CD4-positive, alpha-beta T cell treated with Interleukin-21 for 1 hour (primary cell): ENCODE measurements around the gene FOXE3.

ENCODE experiments used
- DNase-seq: peaks from one replicate; pipeline ENCODE4 v3.0.0-alpha.2; 2020

FOXE3 gene

DNA sequence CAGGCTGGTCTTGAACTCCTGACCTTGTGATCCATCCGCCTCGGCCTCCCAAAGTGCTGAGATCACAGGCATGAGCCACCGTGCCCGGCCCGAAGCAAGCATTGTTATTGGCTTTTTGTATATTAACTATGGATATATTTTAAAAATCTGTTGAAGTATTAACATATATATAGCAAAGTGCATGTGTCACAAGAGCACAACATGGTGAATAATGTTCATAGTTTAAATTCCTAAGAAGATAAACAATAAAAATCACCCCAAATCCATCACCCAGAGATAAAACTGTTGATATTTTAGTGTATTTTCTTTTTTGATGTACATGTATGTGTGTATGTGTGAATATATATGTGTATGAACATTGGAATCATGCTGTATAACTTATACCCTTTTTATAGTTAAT lies 9.1 kb upstream of the FOXE3 start:
- no peak for DNase-seq

DNA sequence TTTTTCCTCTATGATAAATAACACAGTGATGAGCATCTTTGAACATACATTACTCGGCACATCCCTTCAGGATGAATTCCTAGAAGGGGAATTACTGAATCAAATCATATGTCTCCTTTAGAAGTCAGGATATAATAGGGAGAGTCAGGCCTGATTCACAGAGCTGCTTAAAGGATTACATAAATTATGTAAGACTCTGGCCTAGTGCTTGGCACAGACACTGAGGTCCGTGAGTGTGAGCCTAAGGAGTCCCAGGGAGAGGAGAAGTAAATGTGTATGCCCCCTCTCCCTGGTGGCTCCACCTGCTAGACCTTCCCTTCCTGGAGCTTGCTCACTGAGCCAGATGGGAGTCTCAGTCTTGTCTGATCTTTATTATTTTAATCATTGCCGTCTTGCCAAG lies 8.6 kb upstream of the FOXE3 start:
- DNase-seq: no peak

DNA sequence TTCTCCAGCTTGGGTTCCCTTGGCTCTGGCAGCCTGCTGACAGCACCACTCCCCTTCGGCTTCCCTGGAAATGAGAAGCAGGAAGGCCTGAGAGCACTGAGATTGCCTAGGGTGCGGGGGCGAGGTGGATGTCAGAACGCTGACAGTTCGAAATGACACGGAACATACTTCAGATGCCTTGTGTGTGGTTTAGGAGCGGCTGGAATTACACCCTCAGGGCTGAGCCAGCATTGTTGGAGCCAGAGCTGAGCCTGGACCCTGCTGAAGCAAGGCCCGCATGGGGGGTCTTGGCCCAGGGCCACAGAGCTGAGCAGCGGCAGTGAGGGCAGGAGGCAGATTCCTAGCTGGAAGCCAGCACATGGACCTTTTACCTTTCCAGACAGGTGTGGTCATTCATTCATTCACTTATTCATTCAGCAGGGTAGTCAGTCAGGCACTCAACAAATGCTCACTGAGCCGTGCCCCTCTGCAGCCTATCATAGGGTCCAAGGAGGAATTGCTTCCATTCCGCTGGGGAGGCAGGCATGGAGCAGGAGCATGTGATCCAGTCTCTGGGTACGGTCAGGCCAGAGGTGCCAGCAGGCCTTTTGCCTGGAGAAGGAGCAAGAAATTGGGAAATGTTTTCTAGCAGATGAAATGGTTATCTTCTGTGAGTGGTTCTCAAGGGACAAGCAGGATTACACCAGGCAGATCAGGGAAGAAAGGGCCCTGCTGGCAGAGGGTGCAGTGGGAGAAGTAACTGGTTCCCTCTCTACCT lies 6.6 kb upstream of the FOXE3 start:
- DNase-seq: no peak

DNA sequence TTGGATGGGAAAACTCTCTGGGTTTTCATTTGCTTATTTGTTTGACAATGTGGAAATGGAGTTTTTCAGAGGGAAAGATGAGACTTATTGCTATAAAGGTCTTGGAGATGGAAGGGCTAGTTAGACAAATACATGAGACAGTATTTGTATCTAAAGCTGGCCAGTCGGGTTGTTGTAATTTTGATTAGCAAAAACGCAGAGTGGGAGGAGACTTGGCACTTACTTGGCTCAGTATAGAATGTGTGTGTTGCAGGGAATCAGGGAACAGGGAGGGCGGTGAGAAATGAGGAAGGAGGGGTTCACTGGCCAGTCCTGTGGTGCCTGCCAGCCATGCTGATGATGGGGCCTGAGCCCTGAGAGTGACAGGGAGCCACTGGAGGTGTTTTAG lies 6.0 kb upstream of the FOXE3 start:
- no peak for DNase-seq

DNA sequence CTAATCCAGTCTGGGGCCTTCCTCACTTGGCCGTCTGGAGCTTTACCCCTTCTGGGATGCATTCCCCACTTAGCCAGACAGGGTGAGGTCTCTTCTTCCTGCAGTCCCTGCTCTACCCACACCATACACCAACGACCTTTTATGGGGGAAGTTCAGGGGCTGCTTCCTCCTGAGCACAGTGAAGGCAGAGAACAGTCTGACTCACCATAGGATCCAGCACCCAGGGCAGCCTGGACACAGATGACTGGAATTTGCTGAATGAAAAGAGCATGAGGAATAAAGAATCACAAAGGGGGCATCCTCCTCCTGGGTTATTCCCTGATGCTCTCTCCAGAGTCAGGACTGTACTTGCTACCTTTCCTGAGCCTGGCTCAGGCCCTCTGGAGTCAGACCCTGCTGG lies 4.6 kb upstream of the FOXE3 start:
- DNase-seq: no peak

DNA sequence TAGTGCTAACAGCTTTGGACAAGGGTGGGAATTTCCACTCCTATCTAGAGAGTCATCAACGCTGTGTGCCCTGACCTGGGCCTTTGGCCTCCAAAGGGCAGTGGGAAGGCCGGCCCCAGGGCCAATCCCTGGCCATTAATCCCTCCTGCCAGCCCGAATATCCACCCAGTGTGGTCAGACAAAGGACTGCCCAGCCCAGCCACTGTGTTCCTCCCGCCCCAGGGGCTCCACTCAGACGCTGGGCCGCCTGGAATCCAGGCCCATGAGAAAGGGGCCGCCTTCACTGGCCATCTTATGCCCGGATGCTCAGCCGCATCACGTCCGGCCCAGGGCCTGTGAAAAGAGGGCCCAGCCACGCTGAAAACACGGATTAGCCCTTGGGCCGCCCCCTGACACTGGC lies 3.6 kb upstream of the FOXE3 start:
- no peak for DNase-seq

DNA sequence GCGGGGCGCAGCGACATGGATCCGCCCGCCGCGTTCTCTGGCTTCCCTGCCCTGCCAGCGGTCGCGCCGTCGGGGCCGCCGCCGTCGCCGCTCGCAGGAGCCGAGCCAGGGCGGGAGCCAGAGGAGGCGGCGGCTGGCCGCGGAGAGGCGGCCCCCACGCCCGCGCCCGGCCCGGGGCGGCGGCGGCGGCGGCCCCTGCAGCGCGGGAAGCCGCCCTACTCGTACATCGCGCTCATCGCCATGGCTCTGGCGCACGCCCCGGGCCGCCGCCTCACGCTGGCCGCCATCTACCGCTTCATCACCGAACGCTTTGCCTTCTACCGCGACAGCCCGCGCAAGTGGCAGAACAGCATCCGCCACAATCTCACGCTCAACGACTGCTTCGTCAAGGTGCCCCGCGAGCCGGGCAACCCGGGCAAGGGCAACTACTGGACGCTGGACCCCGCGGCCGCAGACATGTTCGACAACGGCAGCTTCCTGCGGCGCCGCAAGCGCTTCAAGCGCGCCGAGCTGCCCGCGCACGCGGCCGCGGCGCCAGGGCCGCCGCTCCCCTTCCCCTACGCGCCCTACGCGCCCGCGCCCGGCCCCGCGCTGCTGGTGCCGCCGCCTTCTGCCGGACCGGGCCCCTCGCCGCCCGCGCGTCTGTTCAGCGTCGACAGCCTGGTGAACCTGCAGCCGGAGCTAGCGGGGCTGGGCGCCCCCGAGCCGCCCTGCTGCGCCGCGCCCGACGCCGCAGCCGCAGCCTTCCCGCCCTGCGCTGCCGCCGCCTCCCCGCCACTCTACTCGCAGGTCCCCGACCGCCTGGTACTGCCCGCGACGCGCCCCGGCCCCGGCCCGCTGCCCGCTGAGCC lies 459 bp downstream of the FOXE3 start:
- DNase-seq: no peak

DNA sequence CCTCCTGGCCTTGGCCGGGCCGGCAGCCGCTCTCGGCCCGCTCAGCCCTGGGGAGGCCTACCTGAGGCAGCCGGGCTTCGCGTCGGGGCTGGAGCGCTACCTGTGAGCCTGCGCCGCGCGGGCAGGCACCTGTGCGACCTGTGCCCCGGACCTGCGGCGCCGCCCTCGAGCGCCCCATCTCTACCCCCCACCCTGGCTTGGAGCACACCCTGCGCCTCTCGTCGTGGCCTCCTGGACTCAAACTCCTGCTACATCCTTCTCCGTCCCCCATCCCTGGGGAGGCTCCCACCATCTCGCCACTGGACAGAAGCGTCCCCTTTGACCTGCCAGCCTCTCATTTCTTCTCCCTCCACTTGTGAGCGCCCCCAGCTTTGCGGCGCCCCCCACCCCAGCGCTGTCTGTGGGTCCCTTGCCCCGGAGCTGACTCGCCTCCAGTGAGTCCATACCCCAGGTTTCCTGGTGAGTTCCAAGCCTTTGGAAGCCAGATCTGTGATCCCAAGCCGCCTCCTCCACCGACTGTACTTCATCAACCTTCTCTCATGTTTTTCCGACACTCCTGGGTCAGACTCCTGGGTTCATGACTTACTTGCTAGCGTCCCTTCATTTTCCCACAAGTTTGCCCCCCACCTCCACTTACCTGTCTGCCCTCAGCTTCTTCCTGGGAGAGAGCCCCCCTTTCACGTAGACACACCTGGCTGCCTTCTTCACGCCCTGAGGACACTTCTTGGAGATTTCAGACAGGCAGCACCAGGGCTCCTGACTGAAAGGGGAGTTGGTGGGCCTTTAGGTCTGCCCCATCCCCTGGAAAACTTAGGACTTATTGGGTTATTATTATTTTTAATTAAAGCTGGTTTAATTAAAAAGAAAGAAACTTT lies 1.3 kb downstream of the FOXE3 start:
- DNase-seq: no peak

DNA sequence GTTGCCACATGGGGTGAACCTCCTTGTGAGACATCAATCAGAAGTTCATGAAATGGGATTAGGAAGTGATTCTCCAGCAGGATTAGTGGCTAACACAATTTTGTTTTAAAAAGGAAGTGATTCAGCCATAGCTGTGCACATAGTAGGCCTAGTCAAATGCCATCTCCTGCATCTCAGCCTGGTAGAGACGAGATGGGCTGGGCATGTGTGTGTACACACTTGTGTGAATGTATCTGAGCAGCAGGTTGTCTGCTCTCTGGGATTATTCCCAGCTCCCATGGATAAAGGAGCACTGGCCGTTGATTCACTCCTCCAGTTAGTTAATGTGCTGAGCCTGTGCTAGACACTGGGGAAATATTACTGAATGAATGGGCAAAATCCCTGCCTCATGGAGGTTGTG lies 2.0 kb downstream of the FOXE3 start:
- DNase-seq: no peak

DNA sequence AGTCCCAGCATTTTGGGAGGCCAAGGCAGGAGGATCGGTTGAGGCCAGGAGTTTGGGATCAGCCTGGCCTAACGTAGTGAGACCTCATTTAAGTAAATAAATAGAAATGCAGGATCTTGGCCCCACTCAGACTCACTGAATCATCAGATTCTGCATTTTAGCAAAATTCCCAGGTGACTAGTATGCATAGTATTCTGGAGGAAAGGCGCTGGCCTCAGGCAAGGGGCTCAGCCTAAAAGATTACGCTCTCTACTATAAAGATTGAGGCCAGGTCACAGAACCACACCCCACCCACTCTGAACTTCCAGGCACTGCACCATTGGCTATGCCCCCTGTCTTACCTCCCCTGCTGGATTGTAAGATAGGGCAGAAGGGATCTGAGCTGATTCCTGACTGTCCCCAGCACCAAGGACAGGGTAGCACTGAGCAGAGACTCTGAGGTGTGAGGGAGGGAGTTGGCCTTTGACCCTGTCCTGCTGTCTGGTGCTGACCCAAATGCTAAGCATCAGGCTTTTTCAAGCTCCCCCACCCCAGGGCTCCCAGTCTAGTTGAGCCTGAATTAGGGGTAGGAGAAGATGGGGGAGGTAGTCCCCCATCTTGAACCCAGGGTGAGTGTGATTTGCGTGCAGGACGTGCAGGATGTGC lies 2.7 kb downstream of the FOXE3 start:
- no peak for DNase-seq

DNA sequence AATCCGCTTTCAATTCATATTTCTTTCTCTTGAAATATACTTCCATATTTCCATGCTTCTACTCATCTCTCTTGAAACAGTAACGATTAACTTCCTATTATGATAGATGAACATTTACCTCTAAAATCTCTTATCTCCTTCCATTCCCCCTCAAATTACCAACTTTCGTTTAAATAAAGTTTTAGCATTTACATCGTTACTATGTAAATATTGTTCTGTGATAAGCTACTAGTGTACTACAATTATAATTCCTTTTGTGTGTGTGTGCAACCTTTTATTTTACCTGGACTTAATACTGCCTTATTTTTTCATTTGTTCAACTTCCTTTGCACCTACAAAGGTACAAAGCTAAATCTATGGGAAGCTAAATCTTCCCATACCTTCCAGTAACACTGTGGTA lies 4.5 kb downstream of the FOXE3 start:
- DNase-seq: no peak

DNA sequence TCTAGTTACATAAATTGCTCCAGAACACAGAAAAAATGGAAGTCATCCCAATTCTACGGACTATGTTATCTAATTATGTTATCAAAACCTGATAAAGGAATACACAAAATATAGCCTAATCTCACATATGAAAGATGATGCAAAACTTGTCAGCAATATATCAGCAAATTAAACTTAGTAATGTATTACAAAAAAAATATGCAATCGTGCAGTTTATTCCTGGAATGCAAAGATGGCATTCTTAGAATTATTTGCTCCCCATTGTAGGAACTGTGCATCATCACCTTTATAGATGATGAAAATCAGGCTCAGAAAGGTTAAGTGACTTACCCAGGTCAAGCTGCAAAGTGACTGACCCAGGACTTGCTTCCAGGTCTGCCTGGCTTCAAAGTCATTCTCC lies 7.8 kb downstream of the FOXE3 start:
- no peak for DNase-seq

DNA sequence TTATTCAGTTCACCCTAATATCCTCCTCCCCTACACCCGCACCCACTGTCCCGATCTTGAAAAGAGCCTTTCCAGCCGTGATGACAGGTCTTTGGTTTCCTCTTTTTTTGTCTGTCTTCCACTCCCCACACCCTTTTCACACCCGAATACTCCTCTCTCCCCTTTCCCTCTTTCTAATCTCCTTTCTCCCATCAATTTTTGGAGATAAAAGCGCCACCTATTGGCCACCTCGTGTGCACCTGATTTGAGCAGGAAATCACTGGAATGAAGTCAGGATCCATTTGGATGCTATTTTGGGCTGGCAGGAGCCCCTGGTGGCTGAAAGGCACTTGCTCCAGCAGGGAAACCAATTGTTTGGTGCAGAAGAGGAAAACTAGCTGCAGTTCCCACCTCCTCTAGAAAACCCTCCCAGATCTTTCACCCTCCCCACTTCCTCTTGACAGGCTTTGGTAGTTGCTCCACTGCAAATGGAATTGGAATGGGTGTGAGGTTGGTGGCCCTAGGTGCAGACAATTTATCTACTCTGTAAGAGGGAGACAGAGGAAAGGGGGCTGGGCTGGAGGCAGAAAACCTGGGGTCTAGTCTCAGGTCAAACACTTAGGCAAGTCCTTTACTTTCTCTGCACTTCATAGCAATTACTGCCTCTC lies 8.4 kb downstream of the FOXE3 start:
- peak; percentile 12 for DNase-seq

DNA sequence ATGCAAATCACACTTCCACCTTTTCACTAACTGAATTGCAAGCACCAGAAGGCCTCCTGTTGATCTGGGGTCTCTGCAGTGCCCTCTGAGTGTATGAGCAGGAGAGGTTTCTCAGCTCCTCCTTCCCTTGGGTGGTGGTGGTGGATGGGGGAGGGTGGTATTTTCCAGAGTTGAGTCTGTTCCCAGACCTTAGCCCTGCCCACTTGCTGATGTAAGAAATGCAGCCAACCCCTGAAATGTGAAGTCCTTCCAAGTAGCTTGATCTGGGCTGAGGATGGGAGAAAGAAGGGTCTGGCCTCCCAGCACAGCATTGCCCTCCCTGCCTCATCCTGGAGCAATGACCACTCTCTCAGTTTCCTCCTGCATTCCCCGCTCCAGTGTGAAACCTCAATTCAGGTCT lies 15.4 kb downstream of the FOXE3 start:
- no peak for DNase-seq

DNA sequence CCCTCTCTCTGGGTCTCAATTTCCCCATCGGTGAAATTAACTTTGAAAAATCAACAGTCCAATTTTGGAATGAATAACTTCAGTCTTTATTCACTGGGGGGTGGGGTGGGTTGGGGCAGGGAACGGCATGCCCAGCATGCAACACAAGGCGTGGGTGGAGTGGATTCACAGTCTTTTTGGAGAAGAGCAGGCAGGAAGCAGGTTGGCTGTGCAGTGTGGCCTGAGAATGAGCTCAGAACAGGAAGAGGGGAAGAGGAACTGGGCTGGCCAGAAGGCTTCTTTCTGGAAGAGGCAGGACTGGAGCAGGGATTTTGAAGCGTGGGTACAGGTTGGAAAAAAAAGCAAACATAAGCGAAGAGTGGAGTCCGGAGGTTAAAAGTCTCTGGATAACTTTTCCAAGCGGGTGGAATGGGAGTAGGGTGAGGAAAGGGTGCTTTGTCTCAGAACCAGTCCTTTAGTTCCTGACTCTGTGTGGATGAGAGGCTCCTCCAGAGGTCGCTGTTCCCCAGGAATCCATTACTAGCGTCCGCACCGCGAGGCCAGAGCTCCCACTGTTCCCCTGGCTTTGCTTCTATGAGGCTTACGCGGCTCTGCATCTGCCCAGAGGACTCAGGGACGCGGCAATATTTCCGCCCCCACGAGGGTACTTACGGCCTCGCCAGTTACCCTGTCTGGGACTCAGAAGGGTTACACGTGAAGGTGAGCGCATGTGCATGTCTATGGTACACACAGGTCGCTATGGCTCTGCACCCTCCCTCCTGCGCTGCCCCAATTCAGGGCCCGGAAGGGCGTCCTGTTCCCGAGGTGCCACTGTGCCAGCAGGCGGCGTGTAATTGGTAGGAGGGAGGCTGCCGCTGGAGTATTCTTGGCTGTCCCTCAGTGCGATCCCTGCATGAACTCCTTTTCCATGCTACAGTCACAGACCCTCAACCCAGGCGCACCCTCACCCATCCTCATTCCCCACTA lies 16.3 kb downstream of the FOXE3 start:
- peak; percentile 60 for DNase-seq

DNA sequence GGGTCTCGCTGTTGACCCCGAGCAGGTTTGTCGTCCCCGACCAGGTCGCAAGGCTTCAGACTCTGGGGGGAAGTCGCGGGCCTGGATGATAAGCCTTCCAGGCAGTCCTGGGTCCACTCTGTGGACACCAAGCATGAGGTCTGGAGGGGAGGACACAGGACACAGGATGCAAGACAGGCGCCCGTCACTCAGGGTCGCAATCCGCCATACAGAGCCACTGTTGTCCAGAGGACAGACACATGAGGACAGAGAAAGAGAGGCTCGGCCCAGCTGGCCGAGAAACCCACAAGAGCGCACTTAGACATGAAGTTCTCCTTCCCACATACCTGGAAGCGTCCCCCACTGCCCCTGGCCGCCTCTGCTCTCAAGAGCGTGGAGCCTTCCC lies 16.9 kb downstream of the FOXE3 start:
- DNase-seq: no peak

DNA sequence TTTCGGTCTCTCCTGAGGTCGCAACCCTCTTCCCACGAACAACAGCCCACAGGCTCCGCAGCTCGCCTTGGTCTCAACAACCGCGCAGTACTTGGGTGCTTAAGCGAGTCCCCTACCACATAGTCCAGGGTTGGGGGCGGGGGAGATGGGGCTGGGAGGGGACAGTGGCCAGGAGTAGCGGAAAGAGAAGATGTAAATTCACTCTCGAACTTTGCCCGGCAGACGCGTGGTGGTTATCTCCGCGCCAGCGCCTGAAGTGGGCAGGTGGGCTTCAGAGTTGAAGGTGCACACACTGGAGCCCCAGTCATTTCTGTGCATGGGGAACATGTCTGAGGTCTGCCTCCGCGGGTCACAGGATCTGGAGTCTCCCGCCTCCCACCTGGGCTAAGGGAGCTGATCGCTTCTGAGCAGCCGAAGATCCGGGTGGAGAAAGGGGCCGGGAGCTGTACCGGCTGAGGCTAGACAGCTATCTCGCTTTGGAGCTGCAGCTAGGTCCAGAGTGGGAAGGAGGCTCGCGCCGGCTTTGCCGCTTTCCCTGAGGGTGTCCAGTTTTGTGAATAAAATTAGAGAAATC lies 17.5 kb downstream of the FOXE3 start:
- DNase-seq: no peak

DNA sequence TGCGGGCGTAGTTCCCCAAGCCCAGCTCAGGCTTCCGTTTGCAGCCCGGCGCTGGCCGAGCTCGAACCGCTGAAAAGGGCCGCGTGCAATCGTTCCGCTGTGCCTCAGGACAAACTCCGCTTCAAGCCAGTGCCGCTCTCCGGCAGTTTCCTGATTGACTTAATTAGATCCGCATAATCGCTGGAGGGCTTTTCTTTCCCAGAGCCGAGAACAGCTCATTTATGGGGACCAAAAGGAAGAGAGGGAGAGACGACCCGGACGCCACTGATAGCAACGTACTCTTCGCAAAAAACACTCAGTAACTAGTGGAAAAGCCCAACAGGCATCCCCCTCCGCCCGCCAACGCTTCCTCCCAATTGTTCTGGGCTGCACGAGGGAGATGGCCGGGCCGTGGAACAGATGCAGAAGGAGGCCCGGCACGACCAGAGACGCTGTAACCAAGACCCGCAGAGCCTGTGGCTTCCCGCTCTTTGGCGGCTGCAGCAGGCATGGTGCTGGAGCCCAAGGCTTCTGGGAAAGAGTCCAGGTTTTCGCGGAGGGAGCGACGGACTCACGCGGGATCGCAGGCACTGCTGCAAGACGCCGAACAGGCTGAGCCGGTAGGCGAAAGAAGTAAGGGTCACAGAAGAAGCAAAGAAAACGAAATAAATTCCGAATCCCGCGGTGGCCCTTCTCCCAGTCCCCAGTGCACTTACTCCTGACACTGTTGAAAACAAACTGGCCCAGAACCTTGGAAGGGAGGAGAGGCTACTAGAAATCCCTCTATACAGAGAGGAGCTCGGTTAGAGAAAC lies 18.2 kb downstream of the FOXE3 start:
- DNase-seq: no peak

DNA sequence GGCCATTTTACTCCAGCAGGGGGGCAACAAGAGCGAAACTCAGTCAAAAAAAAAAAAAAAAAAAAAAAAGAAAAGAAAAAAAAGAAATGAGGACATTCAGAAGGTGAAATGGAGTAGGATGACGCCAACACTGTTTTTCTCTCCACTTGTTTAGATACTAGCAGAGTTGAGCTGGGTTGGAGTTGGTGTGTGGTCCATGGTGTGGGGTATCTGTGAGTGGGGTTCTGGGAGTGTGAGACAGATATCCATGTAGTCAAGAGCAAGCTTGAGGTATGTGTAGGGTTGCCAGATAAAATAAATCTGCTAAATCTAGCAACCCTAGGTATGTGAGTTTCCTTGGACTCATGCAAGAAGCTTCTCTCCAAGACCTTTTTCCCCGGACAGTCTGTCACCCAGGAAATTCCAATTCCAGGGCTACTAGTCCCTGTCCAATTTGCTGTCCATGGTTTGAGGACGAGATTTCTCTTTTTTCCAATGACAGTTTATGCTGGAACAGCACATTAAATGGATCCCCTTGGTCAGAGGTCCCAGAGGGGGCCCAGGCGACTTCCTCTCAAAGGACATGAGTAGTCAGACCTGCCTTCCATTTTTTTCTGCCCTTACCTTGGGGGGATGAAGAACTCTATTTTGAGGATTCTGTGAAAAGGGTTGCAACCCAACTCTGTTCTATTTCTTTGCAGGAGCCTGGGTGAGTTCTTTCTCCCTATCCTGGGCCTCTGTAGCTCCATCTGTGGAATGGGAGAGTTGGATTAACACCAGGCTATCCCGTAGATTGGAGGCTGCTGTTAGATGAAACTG lies 19.6 kb downstream of the FOXE3 start:
- DNase-seq: no peak
